Measurements from ENCODE around the gene RPL14. TPM values are rescaled to one million over a fixed set of nuclear protein-coding genes. Genes with fewer than 3 reads are reported as not detected.
A peak's percentile ranks its signal among the peaks of the same experiment; 100 is the strongest.

The RPL14 gene
- total RNA-seq = 1,947 and 2,051 TPM in 2 replicates
- 243 and 961 TPM in 2 replicates for polyA plus RNA-seq
- polyA plus RNA-seq (2011; cell fraction: cytosol; rRNA removed) = 531 and 607 TPM in 2 replicates
- polyA plus RNA-seq (2011; cell fraction: nucleus; rRNA removed) = 160 and 210 TPM in 2 replicates
- 1,317 and 1,534 TPM in 2 replicates for polyA plus RNA-seq (2012)
- polyA minus RNA-seq = 615 and 691 TPM in 2 replicates
- polyA minus RNA-seq (2011; cell fraction: cytosol; rRNA and poly(A)+ RNA removed) = 1,317 TPM
- 93.8 and 96.2 TPM in 2 replicates for polyA minus RNA-seq (2011; cell fraction: nucleus; rRNA and poly(A)+ RNA removed)
- percentile 95 among the genes with signal in this experiment for Bru-seq, nascent RNA
- BruChase-seq, experiment 1, labeled RNA remaining after a 6-hour chase = percentile 99 among the genes with signal in this experiment
- BruChase-seq, experiment 2, labeled RNA remaining after a 2-hour chase = percentile 97 among the genes with signal in this experiment
- long read RNA-seq, full-length matches to known transcripts = 797 of 823 reads
- long read RNA-seq, partial matches to known transcripts = 23 of 823 reads
- long read RNA-seq, other reads (novel, unspliced or antisense) = 3 of 823 reads

DNA sequence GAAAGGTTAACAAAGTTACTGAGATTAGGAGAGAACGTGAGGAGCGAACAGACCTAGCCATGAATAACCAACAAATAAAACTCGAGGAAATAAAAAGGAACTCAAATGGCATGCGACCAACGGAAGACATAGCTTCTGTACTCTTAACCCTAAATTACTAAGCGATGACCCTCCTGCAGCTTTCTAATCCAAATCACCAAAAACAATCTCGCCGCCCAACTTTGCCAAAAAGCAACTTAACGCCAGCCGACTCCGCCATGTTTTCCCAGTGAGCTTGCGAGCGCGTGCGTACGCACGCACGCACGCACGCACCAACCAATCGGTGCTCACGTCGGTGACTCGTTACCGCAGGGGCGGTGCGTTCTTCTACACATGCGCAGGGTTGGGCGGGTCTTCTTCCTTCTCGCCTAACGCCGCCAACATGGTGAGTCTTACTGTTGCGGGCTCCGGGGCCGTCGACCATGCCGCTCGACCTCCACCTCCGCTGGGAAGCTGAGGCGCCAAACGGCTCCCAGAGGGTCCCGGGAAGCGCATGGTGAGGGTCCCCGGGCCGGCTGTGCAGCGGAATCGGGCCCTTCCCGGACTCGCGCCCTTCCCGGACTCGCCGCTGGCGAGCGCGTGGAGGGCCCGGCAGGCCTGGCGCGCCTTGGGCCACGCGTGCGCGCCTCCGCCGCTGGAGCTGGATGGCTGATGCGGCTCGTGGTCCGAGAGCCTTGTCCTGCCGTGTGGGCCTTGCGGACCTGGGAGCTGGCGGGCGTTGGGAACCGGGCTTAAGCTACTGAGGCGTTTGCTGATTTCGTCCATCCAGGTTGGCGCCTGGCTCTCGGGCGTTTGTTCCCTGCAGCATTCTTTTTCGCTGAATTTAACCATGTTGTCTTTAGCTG lies at the start of gene RPL14:
RPL14 (plus strand) TSS at position 400 of the 884 bp plus-strand sequence; CDS start at position 533, 133 bp downstream.
- no peaks in the 10 kb centered on the region for H3K9me3 ChIP-seq (replicated peaks; ENCODE audit: control insufficient read depth, insufficient read depth, low read length)
- H3K9ac ChIP-seq (replicated peaks; ENCODE audit: extremely low read depth, insufficient read depth, low read length) = peak within 1 kb of the TSS; percentile 94
- H3K4me2 ChIP-seq (ENCODE audit: insufficient read depth, low read length) = peak within 1 kb of the TSS; percentile 97
- no peaks in the 10 kb centered on the region for H3K9me1 ChIP-seq (replicated peaks; ENCODE audit: control insufficient read depth, extremely low read depth, insufficient read depth, low read length)
- peak; percentile 98 for TF ChIP-seq POLR2A (IDR thresholded peaks at IDR 0.05; ENCODE audit: low read depth, low read length)
- peak; percentile 98 for TF ChIP-seq POLR2AphosphoS5 (IDR thresholded peaks at IDR 0.05; ENCODE audit: insufficient read depth, low read depth, low read length)
- TF ChIP-seq, protein P1, sequence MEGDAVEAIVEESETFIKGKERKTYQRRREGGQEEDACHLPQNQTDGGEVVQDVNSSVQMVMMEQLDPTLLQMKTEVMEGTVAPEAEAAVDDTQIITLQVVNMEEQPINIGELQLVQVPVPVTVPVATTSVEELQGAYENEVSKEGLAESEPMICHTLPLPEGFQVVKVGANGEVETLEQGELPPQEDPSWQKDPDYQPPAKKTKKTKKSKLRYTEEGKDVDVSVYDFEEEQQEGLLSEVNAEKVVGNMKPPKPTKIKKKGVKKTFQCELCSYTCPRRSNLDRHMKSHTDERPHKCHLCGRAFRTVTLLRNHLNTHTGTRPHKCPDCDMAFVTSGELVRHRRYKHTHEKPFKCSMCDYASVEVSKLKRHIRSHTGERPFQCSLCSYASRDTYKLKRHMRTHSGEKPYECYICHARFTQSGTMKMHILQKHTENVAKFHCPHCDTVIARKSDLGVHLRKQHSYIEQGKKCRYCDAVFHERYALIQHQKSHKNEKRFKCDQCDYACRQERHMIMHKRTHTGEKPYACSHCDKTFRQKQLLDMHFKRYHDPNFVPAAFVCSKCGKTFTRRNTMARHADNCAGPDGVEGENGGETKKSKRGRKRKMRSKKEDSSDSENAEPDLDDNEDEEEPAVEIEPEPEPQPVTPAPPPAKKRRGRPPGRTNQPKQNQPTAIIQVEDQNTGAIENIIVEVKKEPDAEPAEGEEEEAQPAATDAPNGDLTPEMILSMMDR (IDR thresholded peaks at IDR 0.05; ENCODE audit: extremely low read depth in 1 of 2, insufficient read depth in 1 of 2, low read depth in 1 of 2, low read length in 2 of 2) = no peak
- peak; percentile 87 for TF ChIP-seq MYC (IDR thresholded peaks at IDR 0.05; ENCODE audit: low read depth, low read length)
- TF ChIP-seq, protein P2, sequence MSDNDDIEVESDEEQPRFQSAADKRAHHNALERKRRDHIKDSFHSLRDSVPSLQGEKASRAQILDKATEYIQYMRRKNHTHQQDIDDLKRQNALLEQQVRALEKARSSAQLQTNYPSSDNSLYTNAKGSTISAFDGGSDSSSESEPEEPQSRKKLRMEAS (IDR thresholded peaks at IDR 0.05; ENCODE audit: insufficient read depth, insufficient read length) = peak; percentile 48
- no peak for TF ChIP-seq FOS (IDR thresholded peaks at IDR 0.05; ENCODE audit: borderline replicate concordance, insufficient read depth, low read length)
- H3K4me1 ChIP-seq (ENCODE audit: control insufficient read depth, extremely low read depth, insufficient read depth, low read length) = peaks cover 15% of the 10 kb centered on the region
- CTCF ChIA-PET = interaction anchor here (1.0 to 1.2 kb wide), 3 partner anchors 48 to 123 kb away, joined by 4 to 7 read pairs (median 5); partner anchors contain the start of gene ZNF620
- peaks cover 4% of the 10 kb centered on the region for H4K20me1 ChIP-seq (replicated peaks; ENCODE audit: control insufficient read depth, extremely low read depth, insufficient read depth, low read length)
- peaks cover 4 to 13% of the 10 kb centered on the region in 2 experiments for H3K36me3 ChIP-seq (ENCODE audit: control insufficient read depth in 2 of 2, extremely low read depth in 1 of 2, insufficient read depth in 2 of 2, low read length in 2 of 2)
- TSS peak; percentile 46 for BruUV-seq (replicated peaks)
- H3K27ac ChIP-seq (ENCODE audit: insufficient read depth, low read depth, low read length) = peak within 1 kb of the TSS; percentile 78
- peak within 1 kb of the TSS; percentile 64 to 92 (median 77) for H3K4me3 ChIP-seq (replicated peaks in 1 of 3; ENCODE audit: insufficient read depth in 1 of 3, low read depth in 1 of 3, low read length in 3 of 3)
- POLR2A ChIA-PET = interaction anchor here (0.5 to 1.9 kb wide), 5 partner anchors 20 to 1041 kb away, joined by 3 to 19 read pairs (median 8); partner anchors contain the start of genes ZNF619, ZNF620 and ZNF621
- intact Hi-C loops (cut with micrococcal nuclease) = loop anchor here (1.0 to 10.0 kb wide), 5 partner anchors 47 to 1506 kb away; partner anchors contain the start of genes SLC25A38, ULK4 and ZNF621
- peak; percentile 97 for DNase-seq (ENCODE audit: low read depth, low spot score)
- peak; percentile 75 for FAIRE-seq
- no peaks in the 10 kb centered on the region for H3K27me3 ChIP-seq (ENCODE audit: control insufficient read depth in 2 of 2, insufficient read depth in 2 of 2, low read length in 2 of 2)
- H3K79me2 ChIP-seq (ENCODE audit: control insufficient read depth, insufficient read depth, low read length) = peaks cover 28% of the 10 kb centered on the region
- dilution Hi-C loops (cut with MboI; ENCODE audit: extremely low pct_ligation_motif_present, low sequenced_read_pairs) = no loop called here
- peak within 1 kb of the TSS; percentile 69 for H2AFZ ChIP-seq (ENCODE audit: low read depth, low read length)
